SK-N-SH treated with all-trans-retinoic acid at 6 μM for 48 hours (cell line): ENCODE results near the gene CCDC120.
A peak's percentile ranks its signal among the peaks of the same experiment; 100 is the strongest.

Experiments
- ATAC-seq: fragments of 200-7000 bp; cut with Tn5 transposase; 3 replicates; pipeline ENCODE4 v1.9.1; 2020; ENCODE audit warnings: mild to moderate bottlenecking, moderate library complexity
- ARNTL ChIP-seq: fragments of 450-650 bp; formaldehyde crosslinking; IDR thresholded peaks from 2 replicates; pipeline ENCODE4 v1.5.0; 2020; ENCODE audit warnings: low read depth, mild to moderate bottlenecking, moderate library complexity, borderline replicate concordance
- BACH2 ChIP-seq: fragments of 250-450 bp; sonication (Bioruptor Pico); IDR thresholded peaks from 2 replicates; pipeline ENCODE4 v1.9.0; 2021; ENCODE audit warnings: mild to moderate bottlenecking, borderline replicate concordance
- CSDC2 ChIP-seq: fragments of 250-450 bp; sonication (Bioruptor Pico); IDR thresholded peaks from 2 replicates; pipeline ENCODE4 v1.5.0; 2020; ENCODE audit warnings: mild to moderate bottlenecking, moderate library complexity
- ESRRG ChIP-seq: fragments of 250-450 bp; sonication (Bioruptor Pico); IDR thresholded peaks from 2 replicates; pipeline ENCODE4 v1.6.1; 2021; ENCODE audit warnings: mild to moderate bottlenecking
- GLIS3 ChIP-seq: fragments of 250-450 bp; sonication (Bioruptor Pico); IDR thresholded peaks from 2 replicates; pipeline ENCODE4 v1.5.0; 2020; ENCODE audit warnings: mild to moderate bottlenecking, moderate library complexity
- ISL1 ChIP-seq: fragments of 250-450 bp; sonication (Bioruptor Pico); IDR thresholded peaks from 2 replicates; pipeline ENCODE4 v2.1.2; 2022; ENCODE audit warnings: mild to moderate bottlenecking, moderate library complexity
- OSR1 ChIP-seq: fragments of 250-450 bp; sonication (Bioruptor Pico); IDR thresholded peaks from 2 replicates; pipeline ENCODE4 v1.8.0; 2022; ENCODE audit warnings: moderate library complexity, mild to moderate bottlenecking, inconsistent platforms
- POU6F1 ChIP-seq: fragments of 250-450 bp; sonication (Bioruptor Pico); IDR thresholded peaks from 2 replicates; pipeline ENCODE4 v1.8.0; 2021; ENCODE audit warnings: low read depth, mild to moderate bottlenecking, moderate library complexity, borderline replicate concordance
- PPARA ChIP-seq: fragments of 250-450 bp; sonication (Bioruptor Pico); IDR thresholded peaks from 2 replicates; pipeline ENCODE4 v1.5.0; 2020; ENCODE audit warnings: mild to moderate bottlenecking, borderline replicate concordance
- RARB ChIP-seq: fragments of 250-450 bp; sonication (Bioruptor Pico); IDR thresholded peaks from 2 replicates; pipeline ENCODE4 v1.8.0; 2021; ENCODE audit warnings: mild to moderate bottlenecking, moderate library complexity
- SNAI2 ChIP-seq: fragments of 250-450 bp; sonication (Bioruptor Pico); IDR thresholded peaks from 2 replicates; pipeline ENCODE4 v1.5.0; 2020; ENCODE audit warnings: mild to moderate bottlenecking, moderate library complexity
- TOX ChIP-seq: fragments of 250-450 bp; sonication (Bioruptor Pico); IDR thresholded peaks from 2 replicates; pipeline ENCODE4 v1.8.0; 2021; ENCODE audit warnings: mild to moderate bottlenecking, moderate library complexity, borderline replicate concordance
- ZC3H10 ChIP-seq: fragments of 250-450 bp; sonication (Bioruptor Pico); IDR thresholded peaks from 2 replicates; pipeline ENCODE4 v1.5.1; 2021; ENCODE audit warnings: mild to moderate bottlenecking, moderate library complexity
- ZFP3 ChIP-seq: fragments of 250-450 bp; sonication (Bioruptor Pico); IDR thresholded peaks from 2 replicates; pipeline ENCODE4 v1.5.0; 2020; ENCODE audit warnings: mild to moderate bottlenecking, moderate library complexity
- ZFP30 ChIP-seq: fragments of 450-650 bp; formaldehyde crosslinking; IDR thresholded peaks from 2 replicates; pipeline ENCODE4 v1.5.0; 2022; ENCODE audit warnings: mild to moderate bottlenecking, moderate library complexity
- ZNF565 ChIP-seq: fragments of 450-650 bp; formaldehyde crosslinking; conservative IDR thresholded peaks from 2 replicates; pipeline ENCODE4 v1.5.0; 2020; ENCODE audit warnings: low read depth, mild to moderate bottlenecking, moderate library complexity
- ZNF8 ChIP-seq: fragments of 450-650 bp; formaldehyde crosslinking; IDR thresholded peaks from 2 replicates; pipeline ENCODE4 v1.5.0; 2020; ENCODE audit warnings: mild to moderate bottlenecking, moderate library complexity
- TF ChIP-seq, protein P1 (sequence below): fragments of 250-450 bp; sonication (Bioruptor Pico); IDR thresholded peaks from 2 replicates; pipeline ENCODE4 v1.5.1; 2020; ENCODE audit warnings: low read depth, mild to moderate bottlenecking, moderate library complexity
- TF ChIP-seq, protein P2 (sequence below): fragments of 250-450 bp; sonication (Bioruptor Pico); IDR thresholded peaks from 2 replicates; pipeline ENCODE4 v1.5.1; 2021; ENCODE audit warnings: mild to moderate bottlenecking, moderate library complexity
- TF ChIP-seq, protein P3 (sequence below): fragments of 250-450 bp; sonication (Bioruptor Pico); IDR thresholded peaks from 2 replicates; pipeline ENCODE4 v1.5.0; 2020; ENCODE audit warnings: mild to moderate bottlenecking, moderate library complexity
- TF ChIP-seq, protein P4 (sequence below): fragments of 250-450 bp; sonication (Bioruptor Pico); IDR thresholded peaks from 2 replicates; pipeline ENCODE4 v1.8.0; 2020; ENCODE audit warnings: mild to moderate bottlenecking, moderate library complexity, borderline replicate concordance

CCDC120 gene

GRCh38 chrX:49073601-49074575, 15.1 kb downstream of the CCDC120 start, which contains the start of gene PRAF2:
Gene PRAF2 (minus strand): TSS chrX:49074002. CDS start chrX:49073987, 15 bp downstream.
- TF ChIP-seq POU6F1 (CRISPR knock-in tag) (no peak), ZNF565 (CRISPR knock-in tag) (peak; percentile 54; the same call in 1 of the 2 replicates), SNAI2 (CRISPR knock-in tag) (peak; percentile 95), ISL1 (CRISPR knock-in tag) (no peak), ZFP3 (CRISPR knock-in tag) (peak; percentile 70; the same call in 1 of the 2 replicates), TOX (peak; percentile 56; the same call in 1 of the 2 replicates), RARB (CRISPR knock-in tag) (no peak), PPARA (CRISPR knock-in tag) (no peak), CSDC2 (CRISPR knock-in tag) (peak; percentile 94; the same call in 1 of the 2 replicates), ZC3H10 (CRISPR knock-in tag) (no peak), OSR1 (CRISPR knock-in tag) (0 out of 2 replicates have a peak, but pooled peaks have one; percentile 18)
- TF ChIP-seq, protein P1, sequence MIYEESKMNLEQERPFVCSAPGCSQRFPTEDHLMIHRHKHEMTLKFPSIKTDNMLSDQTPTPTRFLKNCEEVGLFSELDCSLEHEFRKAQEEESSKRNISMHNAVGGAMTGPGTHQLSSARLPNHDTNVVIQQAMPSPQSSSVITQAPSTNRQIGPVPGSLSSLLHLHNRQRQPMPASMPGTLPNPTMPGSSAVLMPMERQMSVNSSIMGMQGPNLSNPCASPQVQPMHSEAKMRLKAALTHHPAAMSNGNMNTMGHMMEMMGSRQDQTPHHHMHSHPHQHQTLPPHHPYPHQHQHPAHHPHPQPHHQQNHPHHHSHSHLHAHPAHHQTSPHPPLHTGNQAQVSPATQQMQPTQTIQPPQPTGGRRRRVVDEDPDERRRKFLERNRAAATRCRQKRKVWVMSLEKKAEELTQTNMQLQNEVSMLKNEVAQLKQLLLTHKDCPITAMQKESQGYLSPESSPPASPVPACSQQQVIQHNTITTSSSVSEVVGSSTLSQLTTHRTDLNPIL (CRISPR knock-in tag): no peak
- TF ChIP-seq, protein P2, sequence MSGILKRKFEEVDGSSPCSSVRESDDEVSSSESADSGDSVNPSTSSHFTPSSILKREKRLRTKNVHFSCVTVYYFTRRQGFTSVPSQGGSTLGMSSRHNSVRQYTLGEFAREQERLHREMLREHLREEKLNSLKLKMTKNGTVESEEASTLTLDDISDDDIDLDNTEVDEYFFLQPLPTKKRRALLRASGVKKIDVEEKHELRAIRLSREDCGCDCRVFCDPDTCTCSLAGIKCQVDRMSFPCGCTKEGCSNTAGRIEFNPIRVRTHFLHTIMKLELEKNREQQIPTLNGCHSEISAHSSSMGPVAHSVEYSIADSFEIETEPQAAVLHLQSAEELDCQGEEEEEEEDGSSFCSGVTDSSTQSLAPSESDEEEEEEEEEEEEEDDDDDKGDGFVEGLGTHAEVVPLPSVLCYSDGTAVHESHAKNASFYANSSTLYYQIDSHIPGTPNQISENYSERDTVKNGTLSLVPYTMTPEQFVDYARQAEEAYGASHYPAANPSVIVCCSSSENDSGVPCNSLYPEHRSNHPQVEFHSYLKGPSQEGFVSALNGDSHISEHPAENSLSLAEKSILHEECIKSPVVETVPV: no peak
- TF ChIP-seq, protein P3, sequence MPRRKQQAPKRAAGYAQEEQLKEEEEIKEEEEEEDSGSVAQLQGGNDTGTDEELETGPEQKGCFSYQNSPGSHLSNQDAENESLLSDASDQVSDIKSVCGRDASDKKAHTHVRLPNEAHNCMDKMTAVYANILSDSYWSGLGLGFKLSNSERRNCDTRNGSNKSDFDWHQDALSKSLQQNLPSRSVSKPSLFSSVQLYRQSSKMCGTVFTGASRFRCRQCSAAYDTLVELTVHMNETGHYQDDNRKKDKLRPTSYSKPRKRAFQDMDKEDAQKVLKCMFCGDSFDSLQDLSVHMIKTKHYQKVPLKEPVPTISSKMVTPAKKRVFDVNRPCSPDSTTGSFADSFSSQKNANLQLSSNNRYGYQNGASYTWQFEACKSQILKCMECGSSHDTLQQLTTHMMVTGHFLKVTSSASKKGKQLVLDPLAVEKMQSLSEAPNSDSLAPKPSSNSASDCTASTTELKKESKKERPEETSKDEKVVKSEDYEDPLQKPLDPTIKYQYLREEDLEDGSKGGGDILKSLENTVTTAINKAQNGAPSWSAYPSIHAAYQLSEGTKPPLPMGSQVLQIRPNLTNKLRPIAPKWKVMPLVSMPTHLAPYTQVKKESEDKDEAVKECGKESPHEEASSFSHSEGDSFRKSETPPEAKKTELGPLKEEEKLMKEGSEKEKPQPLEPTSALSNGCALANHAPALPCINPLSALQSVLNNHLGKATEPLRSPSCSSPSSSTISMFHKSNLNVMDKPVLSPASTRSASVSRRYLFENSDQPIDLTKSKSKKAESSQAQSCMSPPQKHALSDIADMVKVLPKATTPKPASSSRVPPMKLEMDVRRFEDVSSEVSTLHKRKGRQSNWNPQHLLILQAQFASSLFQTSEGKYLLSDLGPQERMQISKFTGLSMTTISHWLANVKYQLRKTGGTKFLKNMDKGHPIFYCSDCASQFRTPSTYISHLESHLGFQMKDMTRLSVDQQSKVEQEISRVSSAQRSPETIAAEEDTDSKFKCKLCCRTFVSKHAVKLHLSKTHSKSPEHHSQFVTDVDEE: peak; percentile 81
- peak; percentile 97 for ATAC-seq

DNA sequence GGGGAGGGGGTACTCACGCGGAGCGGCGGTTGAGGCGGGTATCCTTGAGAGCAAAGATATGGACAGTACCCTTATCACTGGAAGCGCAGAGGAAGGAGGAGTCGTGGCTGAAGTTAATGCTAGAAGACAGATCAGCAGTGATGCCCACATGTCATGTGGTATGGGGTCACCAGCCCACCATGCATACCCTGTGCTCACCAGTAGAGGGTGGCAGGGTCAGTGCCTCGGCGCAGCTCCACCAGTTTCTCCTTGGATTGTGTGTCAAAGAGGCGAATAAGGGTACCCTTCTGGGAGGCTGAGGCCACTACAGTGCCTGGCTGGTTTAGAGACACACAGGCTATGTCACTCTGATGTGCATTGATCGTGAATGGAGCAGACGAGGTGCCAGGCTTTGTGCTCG, 16.5 kb downstream of the CCDC120 start:
- ATAC-seq: no peak
- TF ChIP-seq GLIS3 (CRISPR knock-in tag): no peak
- TF ChIP-seq ZNF8 (CRISPR knock-in tag): no peak
- no peak for TF ChIP-seq POU6F1 (CRISPR knock-in tag)
- no peak for TF ChIP-seq ISL1 (CRISPR knock-in tag)
- TF ChIP-seq ESRRG (CRISPR knock-in tag): no peak

GRCh38 chrX:49077941-49078340, 19.1 kb downstream of the CCDC120 start:
- ATAC-seq: no peak
- no peak for TF ChIP-seq ZC3H10 (CRISPR knock-in tag)
- no peak for TF ChIP-seq ARNTL (CRISPR knock-in tag)
- TF ChIP-seq, protein P3: no peak
- TF ChIP-seq, protein P4, sequence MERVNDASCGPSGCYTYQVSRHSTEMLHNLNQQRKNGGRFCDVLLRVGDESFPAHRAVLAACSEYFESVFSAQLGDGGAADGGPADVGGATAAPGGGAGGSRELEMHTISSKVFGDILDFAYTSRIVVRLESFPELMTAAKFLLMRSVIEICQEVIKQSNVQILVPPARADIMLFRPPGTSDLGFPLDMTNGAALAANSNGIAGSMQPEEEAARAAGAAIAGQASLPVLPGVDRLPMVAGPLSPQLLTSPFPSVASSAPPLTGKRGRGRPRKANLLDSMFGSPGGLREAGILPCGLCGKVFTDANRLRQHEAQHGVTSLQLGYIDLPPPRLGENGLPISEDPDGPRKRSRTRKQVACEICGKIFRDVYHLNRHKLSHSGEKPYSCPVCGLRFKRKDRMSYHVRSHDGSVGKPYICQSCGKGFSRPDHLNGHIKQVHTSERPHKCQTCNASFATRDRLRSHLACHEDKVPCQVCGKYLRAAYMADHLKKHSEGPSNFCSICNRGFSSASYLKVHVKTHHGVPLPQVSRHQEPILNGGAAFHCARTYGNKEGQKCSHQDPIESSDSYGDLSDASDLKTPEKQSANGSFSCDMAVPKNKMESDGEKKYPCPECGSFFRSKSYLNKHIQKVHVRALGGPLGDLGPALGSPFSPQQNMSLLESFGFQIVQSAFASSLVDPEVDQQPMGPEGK (CRISPR knock-in tag): no peak
- no peak for TF ChIP-seq ZFP30 (CRISPR knock-in tag)
- TF ChIP-seq PPARA (CRISPR knock-in tag): no peak
- TF ChIP-seq SNAI2 (CRISPR knock-in tag): no peak
- no peak for TF ChIP-seq OSR1 (CRISPR knock-in tag)
- no peak for TF ChIP-seq BACH2 (CRISPR knock-in tag)
- TF ChIP-seq ZFP3 (CRISPR knock-in tag): no peak
- TF ChIP-seq ZNF565 (CRISPR knock-in tag): no peak
